Thoracic aorta endothelial cell (primary cell): Measurements from ENCODE around the gene CCR3. TPM values are rescaled to one million over a fixed set of nuclear protein-coding genes. Genes with fewer than 3 reads are reported as not detected.

Source experiments
- total RNA-seq: library from RNA; depleted of rRNA; stranded (reverse); fragments of >200 nt; gene quantifications from 2 replicates; pipeline ENCODE4 v1.2.3, GENCODE V29; 2012

CCR3 gene
- total RNA-seq, result not detected in 2 replicates

GRCh38 chr3:46242120-46242519 is at the start of gene CCR3:
Gene CCR3, plus strand, starts transcription at chr3:46242460. Its CDS starts 22,699 bp downstream, at chr3:46265159.

GRCh38 chr3:46208167-46208704 is 34.0 kb upstream of the CCR3 start, which contains the start of gene CCR1:
Gene CCR1, minus strand, starts transcription at chr3:46208313. Its CDS starts 4,000 bp downstream, at chr3:46204313.

Other genes starting within 250 kb of the CCR3 start
- gene FYCO1, start 246.6 kb upstream of the CCR3 start, total RNA-seq, result 20.5 and 25.1 TPM in 2 replicates
- not detected in 2 replicates for gene XCR1, start 215.0 kb upstream of the CCR3 start, total RNA-seq
- gene CCR1, start 34.1 kb upstream of the CCR3 start, total RNA-seq, result not detected in 2 replicates
- gene CCR2, start 111.7 kb downstream of the CCR3 start, total RNA-seq, result not detected in 2 replicates
- gene CCR5, start 128.5 kb downstream of the CCR3 start, total RNA-seq, result not detected in 2 replicates
- gene CCRL2, start 164.8 kb downstream of the CCR3 start, total RNA-seq, result 14.6 and 15.4 TPM in 2 replicates
- gene LTF, start 222.4 kb downstream of the CCR3 start, total RNA-seq, result 0.14 TPM in 1 of 2 replicates, not detected in the other